Right ventricle myocardium inferior (tissue), 1 donor: ENCODE data around the gene PIGQ. TPM values are rescaled to one million over a fixed set of nuclear protein-coding genes. Genes with fewer than 3 reads are reported as not detected.

Experiments
- ATAC-seq: fragments of 200-7000 bp; cut with Tn5 transposase; one replicate; pipeline ENCODE4 v1.9.1; 2020; ENCODE audit warnings: mild to moderate bottlenecking, moderate library complexity
- DNase-seq: peaks from one replicate; pipeline ENCODE4 v3.0.0; 2021; ENCODE audit errors: missing footprints
- intact Hi-C: fragments of 100-400 bp; cut with DNase I; formaldehyde crosslinking; loops from one replicate; pipeline ENCODE4 v1.11.0; 2022
- total RNA-seq: library from RNA; stranded (reverse); fragmentation: NEBNext Ultra II Directional; extraction: Animal tissue kit (Norgen Biotek cat#: 25700); gene quantifications from one replicate; pipeline ENCODE4 v1.2.1, GENCODE V29; 2021
- donor health status: DM: no; HTN: yes; CAD: no; lungs with severe emphysema.

The PIGQ gene
- total RNA-seq, 1 donor from 2014 or later, result 16.6 TPM

GRCh38 chr16:580141-580945 lies 10.6 kb downstream of the PIGQ start:
- intact Hi-C loops, result no loop called here
- DNase-seq (no peak), ATAC-seq (no peak)

GRCh38 chr16:580946-581498 lies 11.3 kb downstream of the PIGQ start:
- intact Hi-C loops, result no loop called here
- DNase-seq (no peak), ATAC-seq (no peak)

- ATAC-seq (no peak), DNase-seq (no peak)
- intact Hi-C loops, result no loop called here
Observed at GRCh38 chr16:582218-582613, 12.4 kb downstream of the PIGQ start.

GRCh38 chr16:582614-583331 lies 13.0 kb downstream of the PIGQ start:
- intact Hi-C loops, result no loop called here
- ATAC-seq (no peak), DNase-seq (no peak)

- intact Hi-C loops, result no loop called here
- DNase-seq (no peak), ATAC-seq (no peak)
Observed at GRCh38 chr16:583470-583814, 13.7 kb downstream of the PIGQ start.

- intact Hi-C loops, result no loop called here
- DNase-seq (no peak), ATAC-seq (no peak)
Observed at GRCh38 chr16:583815-584591, 14.2 kb downstream of the PIGQ start.

- DNase-seq, result no peak
- intact Hi-C loops, result loop anchor here (5.0 kb wide), 1 partner anchor 77 kb away; no protein-coding TSS in a partner anchor
Observed at GRCh38 chr16:585351-585750, 15.6 kb downstream of the PIGQ start.

GRCh38 chr16:586047-586644 lies 16.4 kb downstream of the PIGQ start:
- ATAC-seq, result no peak
- intact Hi-C loops, result loop anchor here (5.0 kb wide), 1 partner anchor 76 kb away; no protein-coding TSS in a partner anchor
- DNase-seq, result no peak

More at GRCh38 chr16:585351-585750, 15.6 kb downstream of the PIGQ start:
- ATAC-seq, result no peak

GRCh38 chr16:586645-587590 lies 17.1 kb downstream of the PIGQ start:
- no peak for ATAC-seq
- intact Hi-C loops, result loop anchor here (5.0 kb wide), 1 partner anchor 75 kb away; no protein-coding TSS in a partner anchor

GRCh38 chr16:588639-588888 lies 18.8 kb downstream of the PIGQ start:
- DNase-seq, result no peak

More at GRCh38 chr16:586645-587590, 17.1 kb downstream of the PIGQ start:
- no peak for DNase-seq

GRCh38 chr16:588889-589657 lies 19.3 kb downstream of the PIGQ start:
- DNase-seq (peak; percentile 99), ATAC-seq (peak; percentile 91)
- intact Hi-C loops, result loop anchor here (2.0 to 5.0 kb wide), 2 partner anchors 48 to 73 kb away; partner anchors contain the start of gene METTL26

More at GRCh38 chr16:588639-588888, 18.8 kb downstream of the PIGQ start:
- intact Hi-C loops, result loop anchor here (2.0 to 5.0 kb wide), 2 partner anchors 48 to 74 kb away; partner anchors contain the start of gene METTL26
- no peak for ATAC-seq

GRCh38 chr16:589658-590187 lies 20.0 kb downstream of the PIGQ start, which contains the start of gene RAB40C:
Gene RAB40C, plus strand, starts transcription at chr16:590066. Its CDS starts 226 bp downstream, at chr16:590292.
- DNase-seq, result peak; percentile 99
- intact Hi-C loops, result loop anchor here (2.0 to 5.0 kb wide), 2 partner anchors 47 to 73 kb away; partner anchors contain the start of gene METTL26
- peak; percentile 95 for ATAC-seq

GRCh38 chr16:590188-590814 lies 20.5 kb downstream of the PIGQ start:
- no peak for DNase-seq
- ATAC-seq, result no peak
- intact Hi-C loops, result no loop called here

- DNase-seq (no peak), ATAC-seq (no peak)
- intact Hi-C loops, result no loop called here
Observed at GRCh38 chr16:590815-591200, 21.0 kb downstream of the PIGQ start.

GRCh38 chr16:591231-591630 lies 21.5 kb downstream of the PIGQ start:
- ATAC-seq (no peak), DNase-seq (no peak)
- intact Hi-C loops, result no loop called here

GRCh38 chr16:591892-592517 lies 22.2 kb downstream of the PIGQ start:
- no peak for ATAC-seq
- intact Hi-C loops, result no loop called here

More at GRCh38 chr16:591892-592517, 22.2 kb downstream of the PIGQ start:
- DNase-seq, result no peak
